ENCODE results near the gene SEC23A.
"Not testable (repeated sequence)": the region's sequence is repeated elsewhere in the genome, so short reads cannot be mapped to it uniquely, and the experiment has no call there.

SEC23A gene

DNA sequence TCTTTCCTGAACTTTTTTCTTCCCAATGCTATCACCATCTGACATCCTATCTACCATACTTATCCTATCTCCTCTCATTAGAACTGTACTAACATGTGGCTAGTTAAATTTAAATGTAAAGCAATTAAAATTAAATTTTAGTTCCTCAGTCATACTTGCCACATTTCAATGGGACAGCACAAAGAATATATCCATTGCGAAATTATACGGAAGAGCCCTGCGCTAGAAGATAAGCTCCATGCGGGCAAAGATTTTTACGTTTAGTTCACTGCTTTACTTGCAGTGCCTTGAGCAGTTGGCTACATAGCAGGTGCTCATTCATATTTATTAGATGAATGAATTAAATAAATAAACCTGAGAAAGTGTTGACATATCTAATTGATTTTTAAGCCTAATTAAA, 33.1 kb downstream of the SEC23A start:
- Histone ChIP-seq H3K4me2 (ENCODE audit: insufficient read depth, low read length) (no peak overlapping the region), H4K20me1 (ENCODE audit: insufficient read depth, low read length) (no peaks in the 10 kb centered on the region), H3K9me3 (ENCODE audit: insufficient read depth, low read length, severe bottlenecking) (no peaks in the 10 kb centered on the region), H2AFZ (ENCODE audit: low read depth, low read length) (no peak overlapping the region), H3K36me3 (ENCODE audit: insufficient read depth, low read length) (peaks cover 58% of the 10 kb centered on the region), H3K79me2 (ENCODE audit: insufficient read depth, low read length) (no peaks in the 10 kb centered on the region), H3K27ac (ENCODE audit: low read length) (no peak overlapping the region), H3K27me3 (ENCODE audit: insufficient read depth, low read length, poor library complexity) (no peaks in the 10 kb centered on the region), H3K4me1 (ENCODE audit: insufficient read depth, low read length) (no peaks in the 10 kb centered on the region), H3K4me3 (ENCODE audit: low read depth in 1 of 2, low read length in 2 of 2) (no peak overlapping the region), H3K9ac (ENCODE audit: low read depth, low read length) (no peak overlapping the region)
- no peak for DNase-seq
- ATAC-seq (ENCODE audit: insufficient read depth, low read depth), result no peak
- TF ChIP-seq, protein P1, sequence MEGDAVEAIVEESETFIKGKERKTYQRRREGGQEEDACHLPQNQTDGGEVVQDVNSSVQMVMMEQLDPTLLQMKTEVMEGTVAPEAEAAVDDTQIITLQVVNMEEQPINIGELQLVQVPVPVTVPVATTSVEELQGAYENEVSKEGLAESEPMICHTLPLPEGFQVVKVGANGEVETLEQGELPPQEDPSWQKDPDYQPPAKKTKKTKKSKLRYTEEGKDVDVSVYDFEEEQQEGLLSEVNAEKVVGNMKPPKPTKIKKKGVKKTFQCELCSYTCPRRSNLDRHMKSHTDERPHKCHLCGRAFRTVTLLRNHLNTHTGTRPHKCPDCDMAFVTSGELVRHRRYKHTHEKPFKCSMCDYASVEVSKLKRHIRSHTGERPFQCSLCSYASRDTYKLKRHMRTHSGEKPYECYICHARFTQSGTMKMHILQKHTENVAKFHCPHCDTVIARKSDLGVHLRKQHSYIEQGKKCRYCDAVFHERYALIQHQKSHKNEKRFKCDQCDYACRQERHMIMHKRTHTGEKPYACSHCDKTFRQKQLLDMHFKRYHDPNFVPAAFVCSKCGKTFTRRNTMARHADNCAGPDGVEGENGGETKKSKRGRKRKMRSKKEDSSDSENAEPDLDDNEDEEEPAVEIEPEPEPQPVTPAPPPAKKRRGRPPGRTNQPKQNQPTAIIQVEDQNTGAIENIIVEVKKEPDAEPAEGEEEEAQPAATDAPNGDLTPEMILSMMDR (IDR thresholded peaks at IDR 0.05; ENCODE audit: borderline replicate concordance, extremely low read depth, low read length, poor library complexity, severe bottlenecking), result no peak
- no peak for TF ChIP-seq EZH2 (IDR thresholded peaks at IDR 0.05; ENCODE audit: borderline replicate concordance, low read depth, low read length, severe bottlenecking)

DNA sequence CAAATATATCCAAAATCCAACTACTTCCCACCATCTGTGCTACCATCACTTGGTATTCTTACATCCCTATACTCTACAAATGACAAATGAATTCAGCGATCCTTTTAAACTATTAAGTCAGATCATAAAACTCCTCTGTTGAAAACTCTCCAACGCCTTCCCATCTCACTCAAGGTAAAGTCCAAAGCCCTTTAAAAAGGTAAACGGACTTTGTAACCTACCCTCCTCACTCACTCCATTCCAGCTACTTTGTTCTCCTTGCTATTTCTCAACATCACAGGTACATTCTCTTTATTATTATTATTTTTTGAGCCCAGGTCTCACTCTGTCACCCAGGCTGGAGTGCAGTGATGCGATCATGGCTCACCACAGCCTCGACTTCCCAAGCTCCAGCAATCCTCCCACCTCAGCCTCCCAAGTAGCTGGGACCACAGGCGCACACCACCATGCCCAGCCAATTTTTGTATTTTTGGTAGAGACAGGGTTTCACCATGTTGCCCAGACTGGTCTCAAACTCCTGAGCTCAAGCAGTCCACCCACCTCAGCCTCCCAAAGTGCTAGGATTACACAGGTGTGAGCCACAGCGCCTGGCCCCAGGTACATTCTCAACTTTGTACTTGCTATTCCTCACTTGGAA, 33.7 kb downstream of the SEC23A start:
- not testable (repeated sequence) for H3K9me3 ChIP-seq (ENCODE audit: insufficient read depth, low read length, severe bottlenecking); H2AFZ ChIP-seq (ENCODE audit: low read depth, low read length); H4K20me1 ChIP-seq (ENCODE audit: insufficient read depth, low read length); H3K4me1 ChIP-seq (ENCODE audit: insufficient read depth, low read length); H3K9ac ChIP-seq (ENCODE audit: low read depth, low read length); H3K4me3 ChIP-seq (ENCODE audit: low read depth in 1 of 2, low read length in 2 of 2); H3K27ac ChIP-seq (ENCODE audit: low read length); H3K4me2 ChIP-seq (ENCODE audit: insufficient read depth, low read length); H3K79me2 ChIP-seq (ENCODE audit: insufficient read depth, low read length); ATAC-seq (ENCODE audit: insufficient read depth, low read depth); DNase-seq; H3K27me3 ChIP-seq (ENCODE audit: insufficient read depth, low read length, poor library complexity)
- H3K36me3 ChIP-seq (ENCODE audit: insufficient read depth, low read length), result peaks cover 64% of the 10 kb centered on the region

DNA sequence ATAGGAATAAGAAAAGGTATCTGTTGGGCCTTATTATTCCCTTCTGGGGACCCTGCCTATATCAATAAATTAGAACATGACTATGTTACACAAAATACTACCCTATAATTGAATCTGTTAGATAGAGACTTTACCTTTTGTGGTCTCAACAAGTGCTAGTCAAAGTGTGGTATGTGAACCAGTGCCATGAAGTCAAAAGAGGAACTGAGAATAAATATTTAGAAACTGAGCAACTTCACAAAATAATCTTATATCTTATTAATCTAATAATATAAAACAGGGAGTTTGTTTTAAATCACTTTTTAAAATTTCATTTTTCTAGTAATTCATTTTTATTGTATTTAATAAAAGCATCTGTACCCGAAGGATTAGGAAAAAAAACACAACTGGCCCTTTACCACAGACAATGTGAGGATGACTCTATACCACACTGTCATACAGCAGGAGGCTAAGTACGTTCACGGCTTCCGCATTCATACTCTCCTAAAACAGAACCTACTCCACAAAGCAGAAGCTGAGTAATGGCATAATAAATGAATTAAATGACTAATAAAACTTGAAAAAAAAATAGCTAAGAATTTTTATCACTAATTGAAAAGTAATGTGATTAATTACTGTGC, 42.1 kb downstream of the SEC23A start:
- no peak overlapping the region for H2AFZ ChIP-seq (ENCODE audit: low read depth, low read length)
- TF ChIP-seq EZH2 (IDR thresholded peaks at IDR 0.05; ENCODE audit: borderline replicate concordance, low read depth, low read length, severe bottlenecking), result no peak
- TF ChIP-seq, protein P1 (IDR thresholded peaks at IDR 0.05; ENCODE audit: borderline replicate concordance, extremely low read depth, low read length, poor library complexity, severe bottlenecking), result no peak
- no peaks in the 10 kb centered on the region for H3K79me2 ChIP-seq (ENCODE audit: insufficient read depth, low read length)
- H4K20me1 ChIP-seq (ENCODE audit: insufficient read depth, low read length), result no peaks in the 10 kb centered on the region
- H3K9ac ChIP-seq (ENCODE audit: low read depth, low read length), result no peak overlapping the region
- no peaks in the 10 kb centered on the region for H3K27me3 ChIP-seq (ENCODE audit: insufficient read depth, low read length, poor library complexity)
- H3K4me1 ChIP-seq (ENCODE audit: insufficient read depth, low read length), result no peaks in the 10 kb centered on the region
- H3K27ac ChIP-seq (ENCODE audit: low read length), result no peak overlapping the region
- no peak for ATAC-seq (ENCODE audit: insufficient read depth, low read depth)
- H3K4me2 ChIP-seq (ENCODE audit: insufficient read depth, low read length), result no peak overlapping the region
- H3K36me3 ChIP-seq (ENCODE audit: insufficient read depth, low read length), result peaks cover 78% of the 10 kb centered on the region
- no peak overlapping the region for H3K4me3 ChIP-seq (ENCODE audit: low read depth in 1 of 2, low read length in 2 of 2)
- H3K9me3 ChIP-seq (ENCODE audit: insufficient read depth, low read length, severe bottlenecking), result peaks cover 19% of the 10 kb centered on the region
- DNase-seq, result no peak

DNA sequence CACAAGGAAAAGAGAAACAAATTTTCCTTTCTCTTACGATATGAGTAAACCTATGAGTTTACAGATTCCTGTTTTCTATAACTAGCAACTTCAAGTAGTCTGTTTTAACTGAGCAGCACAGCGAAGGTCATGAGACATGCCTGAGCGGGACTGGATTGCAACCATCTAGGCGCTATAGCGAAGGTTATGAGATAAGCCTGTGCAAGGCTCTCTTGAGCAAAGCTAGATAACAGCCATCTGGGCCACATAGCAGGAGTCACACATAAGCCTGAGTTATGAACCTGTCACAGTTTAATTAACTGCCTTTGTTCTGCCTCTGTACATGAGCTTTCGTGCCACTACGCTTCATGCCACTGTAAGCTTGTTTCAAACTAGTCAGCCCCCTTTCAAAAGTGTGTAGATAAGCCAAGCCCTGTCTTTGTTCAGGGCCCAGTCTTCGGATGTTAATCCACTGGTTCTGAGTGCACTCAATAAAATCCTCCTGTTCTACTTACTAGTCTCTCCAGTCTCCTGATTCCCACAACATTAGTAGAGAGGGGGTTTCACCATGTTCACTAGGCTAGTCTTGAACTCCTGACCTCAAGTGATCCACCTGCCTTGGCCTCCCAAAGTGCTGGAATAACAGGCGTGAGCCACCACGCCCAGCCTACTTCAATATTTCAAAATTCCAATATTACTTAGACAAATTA, 47.1 kb downstream of the SEC23A start:
- Histone ChIP-seq H3K4me1 (ENCODE audit: insufficient read depth, low read length) (no peaks in the 10 kb centered on the region), H3K4me3 (ENCODE audit: low read depth in 1 of 2, low read length in 2 of 2) (no peak overlapping the region), H3K27ac (ENCODE audit: low read length) (no peak overlapping the region), H2AFZ (ENCODE audit: low read depth, low read length) (no peak overlapping the region), H4K20me1 (ENCODE audit: insufficient read depth, low read length) (no peaks in the 10 kb centered on the region), H3K9me3 (ENCODE audit: insufficient read depth, low read length, severe bottlenecking) (peaks cover 30% of the 10 kb centered on the region), H3K79me2 (ENCODE audit: insufficient read depth, low read length) (no peaks in the 10 kb centered on the region), H3K36me3 (ENCODE audit: insufficient read depth, low read length) (peaks cover 91% of the 10 kb centered on the region), H3K9ac (ENCODE audit: low read depth, low read length) (no peak overlapping the region), H3K27me3 (ENCODE audit: insufficient read depth, low read length, poor library complexity) (no peaks in the 10 kb centered on the region), H3K4me2 (ENCODE audit: insufficient read depth, low read length) (no peak overlapping the region)
- ATAC-seq (ENCODE audit: insufficient read depth, low read depth), result no peak
- TF ChIP-seq, protein P1 (IDR thresholded peaks at IDR 0.05; ENCODE audit: borderline replicate concordance, extremely low read depth, low read length, poor library complexity, severe bottlenecking), result no peak
- TF ChIP-seq EZH2 (IDR thresholded peaks at IDR 0.05; ENCODE audit: borderline replicate concordance, low read depth, low read length, severe bottlenecking), result no peak
- DNase-seq, result peak; percentile 20

DNA sequence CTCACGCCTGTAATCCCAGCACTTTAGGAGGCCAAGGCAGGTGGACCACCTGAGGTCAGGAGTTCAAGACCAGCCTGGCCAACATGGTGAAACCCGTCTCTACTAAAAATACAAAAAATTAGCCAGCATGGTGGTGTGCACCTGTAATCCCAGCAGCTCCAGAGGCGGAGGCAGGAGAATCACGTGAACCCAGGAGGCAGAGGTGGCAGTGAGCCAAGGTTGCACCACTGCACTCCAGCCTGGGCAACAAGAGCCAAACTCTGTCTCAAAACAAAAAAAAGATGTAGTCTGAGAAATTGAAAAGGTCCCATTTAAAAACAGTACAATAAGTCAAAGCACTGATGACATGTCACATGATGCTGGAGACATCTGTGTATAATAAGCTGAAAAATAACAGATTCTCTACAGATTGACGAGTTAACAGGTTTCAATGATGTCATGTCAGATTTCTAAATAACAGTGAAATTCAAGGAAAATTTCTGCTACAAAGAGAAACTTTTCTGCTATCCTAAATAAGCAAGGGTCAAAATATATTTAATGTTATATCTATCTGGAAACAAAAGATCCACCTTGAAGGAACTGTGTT, 50.1 kb downstream of the SEC23A start:
- not testable (repeated sequence) for H3K4me3 ChIP-seq (ENCODE audit: low read depth in 1 of 2, low read length in 2 of 2); H3K79me2 ChIP-seq (ENCODE audit: insufficient read depth, low read length); H4K20me1 ChIP-seq (ENCODE audit: insufficient read depth, low read length); H3K9ac ChIP-seq (ENCODE audit: low read depth, low read length); ATAC-seq (ENCODE audit: insufficient read depth, low read depth); DNase-seq; H3K27ac ChIP-seq (ENCODE audit: low read length); H2AFZ ChIP-seq (ENCODE audit: low read depth, low read length); H3K4me2 ChIP-seq (ENCODE audit: insufficient read depth, low read length); H3K27me3 ChIP-seq (ENCODE audit: insufficient read depth, low read length, poor library complexity); H3K4me1 ChIP-seq (ENCODE audit: insufficient read depth, low read length)
- H3K36me3 ChIP-seq (ENCODE audit: insufficient read depth, low read length), result peaks cover 82% of the 10 kb centered on the region
- peaks cover 29% of the 10 kb centered on the region for H3K9me3 ChIP-seq (ENCODE audit: insufficient read depth, low read length, severe bottlenecking)
